T-helper 2 cell treated with Interferon-gamma antibody and Interleukin-4, amounts not matched to agents 100 ng/mL and 5 ng/mL, for 36 hours (primary cell): ENCODE results near the gene GFOD2. TPM values are rescaled to one million over a fixed set of nuclear protein-coding genes. Genes with fewer than 3 reads are reported as not detected.

Experiments used
- intact Hi-C: fragments of 100-400 bp; cut with micrococcal nuclease; formaldehyde crosslinking; loops from one replicate; pipeline ENCODE4 v1.15.1; 2023
- total RNA-seq: library from RNA; stranded (reverse); gene quantifications from 2 replicates; pipeline ENCODE4 v1.2.3, GENCODE V29; 2022

The GFOD2 gene
- total RNA-seq, 1 donor from 2014 or later, result 14.2 TPM

DNA sequence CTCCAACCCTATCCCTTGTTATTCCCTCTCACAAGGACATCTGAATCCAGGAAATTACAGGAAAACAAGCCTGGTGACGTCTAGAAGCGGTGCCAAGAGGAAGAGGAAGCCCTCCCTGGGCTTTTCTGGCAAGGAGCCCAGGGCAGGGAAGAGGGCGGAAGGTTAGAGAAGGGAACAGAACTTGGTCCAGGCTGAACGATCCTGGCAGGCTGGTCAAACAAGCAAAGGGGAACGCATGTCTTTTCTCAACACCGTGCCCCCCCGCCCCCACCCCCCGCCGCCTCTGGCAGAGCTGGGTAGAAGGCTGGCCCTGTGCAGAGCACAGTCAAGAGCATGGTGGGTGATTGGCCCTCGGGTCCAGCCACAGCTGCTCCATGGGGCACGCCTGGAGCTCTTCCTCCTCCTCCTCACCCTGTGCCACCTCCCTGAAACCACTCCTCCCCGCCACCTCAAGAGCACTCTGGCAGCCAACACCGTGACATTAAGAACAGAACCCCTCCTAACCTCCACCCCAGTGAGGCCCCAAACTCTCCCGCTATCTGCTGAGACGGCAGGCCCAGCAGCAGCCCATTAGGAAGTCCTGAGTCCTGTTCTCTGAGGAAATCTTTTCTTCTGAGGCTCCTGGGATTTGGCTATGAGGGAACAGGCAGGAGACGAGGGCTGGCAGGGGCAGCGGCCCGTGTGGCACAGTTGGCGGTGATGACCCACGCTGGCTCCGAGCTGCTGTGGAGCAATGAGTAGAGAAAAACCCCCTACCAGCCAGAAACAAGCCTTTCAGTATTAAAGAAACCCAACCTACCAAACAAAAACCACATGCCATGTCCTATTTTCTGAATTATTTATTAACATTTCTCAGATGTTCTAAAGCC is 45.2 kb downstream of the GFOD2 start:
- intact Hi-C loops, result no loop called here

DNA sequence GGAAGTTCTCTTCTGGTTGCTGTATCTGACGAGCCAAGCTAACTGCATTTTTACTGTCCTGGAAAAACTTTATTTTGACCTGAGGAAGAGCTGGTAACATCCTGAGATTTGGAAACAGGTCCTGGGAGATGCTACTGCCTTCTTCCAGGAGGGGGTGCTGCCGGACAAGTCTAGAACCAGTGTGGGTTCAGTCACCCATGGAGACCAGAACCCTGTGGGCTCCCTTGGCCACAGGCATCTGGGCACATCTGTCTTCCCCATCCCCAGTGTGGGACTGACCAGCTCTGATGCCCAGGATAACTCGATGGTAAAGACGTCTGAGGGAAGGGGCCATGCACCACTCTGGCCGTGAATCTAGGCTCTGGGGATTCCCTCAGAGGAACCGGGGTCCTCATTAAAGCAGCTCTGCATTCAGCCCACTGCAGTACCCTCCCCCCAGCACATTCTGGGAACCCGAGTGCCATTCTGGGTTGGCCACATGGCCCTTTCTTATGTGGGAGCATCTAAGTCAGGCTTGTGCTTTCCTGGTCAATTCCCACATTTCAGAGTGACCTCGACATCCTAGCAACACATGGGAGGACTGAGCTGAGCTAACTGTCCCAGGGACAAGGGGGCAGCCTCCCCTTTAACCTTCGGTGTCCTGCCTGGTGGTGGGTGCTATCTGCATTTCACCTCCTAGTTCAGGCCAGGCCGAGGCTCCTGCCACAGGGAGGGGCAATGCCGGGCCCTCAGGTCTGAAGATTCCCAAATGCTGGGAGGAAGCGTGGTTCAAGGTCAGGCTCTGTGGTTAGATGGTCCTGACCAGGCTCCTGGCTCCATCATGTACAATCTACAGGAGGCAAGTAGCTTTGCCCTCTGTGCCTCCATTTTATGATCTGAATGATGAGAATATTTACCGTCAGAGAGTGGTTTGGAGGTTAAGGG is 46.1 kb downstream of the GFOD2 start:
- intact Hi-C loops, result loop anchor here (1.0 kb wide), 1 partner anchor 255 kb away; no protein-coding TSS in a partner anchor

DNA sequence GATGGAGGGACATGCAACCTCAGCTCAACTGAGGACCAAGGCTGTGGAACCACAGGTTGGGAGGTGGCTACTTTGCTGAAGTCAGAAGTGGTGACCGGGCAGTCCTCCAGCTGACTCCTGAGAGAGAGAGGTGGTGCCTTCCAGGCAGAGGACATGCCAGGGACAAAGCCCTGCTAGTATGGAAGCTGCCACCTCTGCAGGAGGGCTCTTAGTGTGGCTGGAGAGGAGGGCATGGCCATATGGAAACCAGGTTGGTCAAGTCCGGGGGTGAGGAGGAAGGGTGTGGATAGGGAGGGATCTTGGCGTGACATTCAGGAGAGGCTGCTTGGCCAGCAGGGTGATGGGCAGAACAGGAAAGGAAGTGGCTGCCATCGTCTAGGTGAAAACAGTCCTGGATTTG is 46.8 kb downstream of the GFOD2 start:
- intact Hi-C loops, result loop anchor here (1.0 kb wide), 1 partner anchor 256 kb away; no protein-coding TSS in a partner anchor

DNA sequence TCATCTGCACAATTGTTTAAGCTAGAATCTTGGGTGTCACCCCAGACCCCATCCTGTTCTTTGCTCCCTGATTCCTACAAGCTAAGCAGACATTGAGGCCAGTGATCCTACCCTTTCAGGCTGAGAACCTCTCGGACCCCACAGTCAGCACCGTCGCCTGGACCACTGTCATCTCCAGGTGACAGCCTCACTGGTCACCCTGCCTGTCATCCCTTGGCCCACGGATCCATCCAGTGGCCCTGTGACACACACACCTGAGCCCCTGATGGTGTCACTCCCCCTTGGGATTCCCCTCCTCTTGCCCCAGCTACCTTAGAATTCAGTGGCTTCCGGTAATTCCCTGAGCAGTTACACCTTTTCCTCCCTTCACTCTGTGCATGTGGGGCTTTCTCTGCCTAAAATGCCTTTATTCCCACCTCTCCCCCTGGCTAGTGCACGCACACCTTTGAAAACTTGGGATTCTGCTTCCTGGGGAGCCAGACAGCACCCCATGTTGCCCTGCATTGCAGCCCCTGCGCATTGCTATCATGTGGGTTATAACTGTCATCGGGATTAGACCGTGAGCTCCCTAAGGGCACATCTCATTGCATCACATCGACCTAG is 49.5 kb downstream of the GFOD2 start:
- intact Hi-C loops, result loop anchor here (10.0 kb wide), 2 partner anchors 175 to 425 kb away; partner anchors contain the start of genes CENPT, FHOD1, NUTF2 and SLC9A5

DNA sequence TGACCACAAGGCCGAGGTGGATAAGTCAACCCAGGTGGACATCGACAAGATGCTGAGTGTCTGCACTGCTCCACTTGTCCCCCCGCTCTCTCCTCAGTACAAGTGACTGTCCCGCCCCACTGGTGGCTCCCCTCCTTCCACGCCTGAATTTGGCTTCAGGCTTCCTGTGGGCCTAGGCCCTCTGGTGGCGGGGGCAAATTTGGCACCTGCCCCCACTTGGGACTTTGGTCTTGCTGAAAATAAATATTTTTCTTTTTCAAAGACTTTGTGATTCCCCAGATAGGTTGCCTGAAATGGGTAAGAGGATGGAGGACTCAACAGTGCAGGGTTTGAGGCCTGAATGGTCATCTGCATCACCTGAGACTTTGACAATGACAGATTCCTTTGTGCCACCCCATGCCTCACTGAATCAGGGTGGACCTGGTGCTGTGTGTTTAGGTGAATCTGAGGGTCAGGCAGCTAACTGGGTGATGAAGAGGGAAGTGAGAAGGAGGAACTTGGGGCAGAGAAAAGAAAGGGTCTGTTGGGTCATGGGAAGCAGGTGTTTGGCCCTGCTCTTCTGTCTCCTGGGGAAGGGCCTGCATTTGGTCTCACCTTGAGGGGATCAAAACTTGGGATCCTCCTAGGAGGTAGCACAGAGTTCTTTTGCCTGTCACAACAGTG is 50.5 kb downstream of the GFOD2 start:
- intact Hi-C loops, result loop anchor here (1.0 to 10.0 kb wide), 5 partner anchors 8 to 424 kb away; partner anchors contain the start of genes ACD, CENPT, FHOD1 and NUTF2

DNA sequence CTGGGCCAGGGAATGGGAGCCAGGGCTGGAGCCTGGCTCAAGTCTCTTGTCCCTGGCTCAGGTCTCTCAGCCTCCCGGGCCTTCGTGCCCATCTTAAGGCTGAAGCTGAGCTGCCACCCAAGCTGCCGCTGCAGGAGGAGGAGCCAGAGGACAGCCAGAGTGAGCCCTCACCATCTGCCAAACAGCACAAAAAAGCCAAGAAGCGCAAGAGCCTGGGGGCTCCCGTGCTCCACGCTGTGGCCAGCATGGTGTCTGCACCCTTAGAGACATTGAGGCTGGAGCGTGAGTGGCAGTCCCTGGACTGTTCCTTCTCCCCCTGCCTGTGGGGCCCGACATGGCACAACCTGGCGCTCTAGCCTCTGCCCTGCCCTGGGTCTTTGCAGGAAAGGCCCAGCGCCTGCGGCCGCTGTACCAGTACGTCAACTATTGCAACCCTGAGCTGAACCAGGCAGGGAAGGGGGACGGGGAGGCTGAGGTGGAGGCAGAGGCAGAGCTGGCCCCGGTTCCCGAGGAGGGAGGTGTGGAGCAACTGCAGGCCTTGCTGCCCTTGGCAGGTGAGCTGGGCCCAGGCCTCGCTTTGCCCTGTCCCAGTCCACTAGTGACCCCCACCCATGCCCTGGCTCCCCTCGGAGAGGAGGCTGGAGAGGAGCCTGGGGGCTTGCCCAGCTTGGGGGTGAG is 51.2 kb downstream of the GFOD2 start:
- intact Hi-C loops, result loop anchor here (1.0 to 10.0 kb wide), 8 partner anchors 8 to 423 kb away; partner anchors contain the start of genes ACD, CENPT, DDX28 and DUS2

DNA sequence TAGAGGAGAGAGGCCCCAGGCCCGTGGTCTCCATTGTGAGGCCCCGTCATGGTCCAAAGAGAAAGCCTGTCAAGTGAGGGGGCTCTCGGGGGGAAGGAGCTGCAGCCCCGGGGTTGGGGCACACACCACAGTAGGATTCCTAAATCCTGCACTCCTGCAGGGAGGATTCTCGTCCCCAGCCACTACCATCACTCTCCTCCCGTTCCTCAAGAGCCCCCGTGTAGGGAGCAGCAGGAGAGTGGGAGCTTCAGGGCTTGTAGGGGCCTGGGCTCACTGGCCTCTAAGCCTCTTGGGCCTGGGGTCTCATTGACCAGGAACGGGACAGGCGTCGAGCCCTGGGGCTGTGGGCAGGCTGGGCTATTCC is 51.7 kb downstream of the GFOD2 start:
- intact Hi-C loops, result loop anchor here (2.0 to 10.0 kb wide), 5 partner anchors 51 to 423 kb away; partner anchors contain the start of genes CENPT, DDX28, DUS2 and FHOD1

DNA sequence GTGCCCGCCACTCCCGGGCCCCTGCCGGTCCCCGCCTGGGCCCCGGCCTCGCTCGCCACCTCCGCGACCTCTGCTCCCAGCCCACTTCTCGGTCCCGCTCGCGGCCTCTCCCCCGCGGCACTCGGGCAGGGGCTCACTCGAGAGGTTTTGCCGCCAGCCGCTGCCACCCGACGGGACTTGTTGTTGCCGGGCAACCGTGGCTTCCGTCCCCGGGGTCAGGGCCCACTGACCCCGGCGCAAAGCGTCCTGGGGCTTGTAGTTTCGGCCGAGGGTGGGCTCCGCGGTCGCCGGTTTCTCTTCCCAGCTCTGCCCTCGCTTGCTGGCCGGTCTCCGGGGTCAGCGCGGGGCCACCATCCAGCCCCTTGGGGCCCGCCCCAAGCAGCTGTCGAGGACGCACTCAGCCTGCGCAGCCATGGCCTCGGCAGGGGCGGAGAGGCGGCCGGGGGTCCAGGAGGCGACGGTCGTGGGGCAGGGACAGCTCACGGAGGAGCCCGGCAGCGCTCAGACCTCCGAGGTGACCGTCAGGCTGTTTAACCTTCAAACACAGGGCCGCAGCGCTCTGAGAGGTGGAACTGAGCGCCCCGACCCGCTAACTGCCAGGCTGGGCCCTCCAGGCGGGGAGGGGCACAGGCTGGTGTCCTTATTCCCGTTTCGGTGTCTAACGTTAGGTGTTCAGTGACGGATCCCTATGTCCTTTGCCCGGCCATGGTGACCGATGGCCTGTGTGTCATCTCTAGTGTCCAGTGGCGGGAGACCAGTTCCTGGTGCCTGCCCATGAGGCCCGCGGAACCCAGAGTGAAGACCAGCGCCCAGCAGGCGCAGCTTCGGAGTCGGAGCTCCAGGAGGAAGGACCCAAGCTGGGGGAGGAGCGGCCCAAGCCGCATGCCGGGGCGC is 52.3 kb downstream of the GFOD2 start, which contains the start of the genes C16orf86 and ENKD1:
Gene C16orf86, plus strand, starts transcription at position 256 of the 894 bp plus-strand sequence. Its CDS starts 157 bp downstream, at position 413.
Gene ENKD1, minus strand, starts transcription at position 192 of the 894 bp plus-strand sequence. CDS start 308 bp downstream, outside the sequence.
- intact Hi-C loops, result loop anchor here (2.0 to 10.0 kb wide), 5 partner anchors 52 to 422 kb away; partner anchors contain the start of genes CENPT, DDX28, DUS2 and FHOD1

DNA sequence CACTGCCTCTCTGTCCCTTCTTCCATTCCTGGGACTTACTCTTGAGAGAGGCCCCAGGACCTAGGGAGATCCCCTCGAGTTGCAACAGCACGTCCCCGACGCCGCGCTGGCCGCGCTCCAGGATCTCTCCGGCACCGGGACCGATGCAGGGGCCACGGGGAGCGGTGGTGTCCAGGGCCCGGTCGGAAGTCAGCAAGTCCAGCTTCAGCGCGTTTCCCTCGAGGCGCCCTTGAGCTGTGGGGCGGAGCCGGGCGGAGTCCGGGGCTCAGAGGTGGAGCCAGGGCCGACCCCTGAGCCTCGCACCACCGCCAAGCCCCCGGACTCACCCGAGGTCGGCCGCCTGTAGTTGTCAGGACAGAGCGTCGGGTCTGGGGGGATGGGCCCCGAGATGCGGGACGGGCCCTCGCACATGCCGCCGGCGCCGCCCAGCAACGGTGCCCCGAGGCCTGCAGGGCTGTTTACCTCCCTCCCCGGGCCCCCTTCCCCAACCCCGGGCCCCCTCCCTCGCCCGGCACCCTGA is 53.0 kb downstream of the GFOD2 start:
- intact Hi-C loops, result loop anchor here (2.0 to 10.0 kb wide), 5 partner anchors 53 to 421 kb away; partner anchors contain the start of genes CENPT, DDX28, DUS2 and FHOD1

DNA sequence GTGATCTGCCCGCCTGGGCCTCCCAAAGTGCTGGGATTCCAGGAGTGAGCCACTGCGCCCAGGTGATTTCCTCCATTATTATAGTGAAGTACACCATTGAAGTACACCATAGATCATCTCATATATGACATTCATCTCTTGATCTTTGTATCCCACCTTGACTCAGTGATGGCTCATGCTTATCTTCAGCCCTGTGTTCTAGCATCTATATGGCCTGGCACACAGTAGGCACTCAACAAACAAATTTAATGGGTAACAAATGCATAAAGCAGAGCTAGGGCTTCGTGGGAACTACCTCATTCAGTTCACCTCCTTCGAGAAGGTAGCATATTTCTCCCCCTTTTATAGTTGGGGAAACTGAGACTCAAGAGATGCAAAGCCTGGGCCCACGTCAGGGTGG is 53.5 kb downstream of the GFOD2 start:
- intact Hi-C loops, result loop anchor here (10.0 kb wide), 2 partner anchors 179 to 421 kb away; partner anchors contain the start of genes CENPT, FHOD1, NUTF2 and SLC9A5

DNA sequence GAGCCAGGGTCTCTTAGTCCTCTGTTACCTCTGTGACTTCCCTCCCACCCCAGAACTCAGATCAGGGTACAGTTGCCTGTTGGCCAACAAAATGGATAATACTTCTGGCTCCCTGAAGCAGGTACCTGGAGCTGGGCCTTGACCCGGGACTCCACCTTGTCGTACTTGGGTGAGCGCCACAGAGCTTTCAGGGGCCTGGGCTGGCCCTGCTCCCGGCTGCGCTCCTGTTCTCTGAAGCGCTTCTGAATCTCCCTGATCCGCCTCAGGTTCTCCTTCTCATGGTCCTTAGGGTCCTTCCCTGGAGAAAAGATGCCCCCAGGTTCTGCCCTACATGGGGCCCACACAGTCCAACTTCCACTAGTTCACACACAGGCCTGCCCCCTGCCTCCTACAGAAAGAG is 54.2 kb downstream of the GFOD2 start:
- intact Hi-C loops, result loop anchor here (10.0 kb wide), 2 partner anchors 180 to 420 kb away; partner anchors contain the start of genes CENPT, FHOD1, NUTF2 and SLC9A5

DNA sequence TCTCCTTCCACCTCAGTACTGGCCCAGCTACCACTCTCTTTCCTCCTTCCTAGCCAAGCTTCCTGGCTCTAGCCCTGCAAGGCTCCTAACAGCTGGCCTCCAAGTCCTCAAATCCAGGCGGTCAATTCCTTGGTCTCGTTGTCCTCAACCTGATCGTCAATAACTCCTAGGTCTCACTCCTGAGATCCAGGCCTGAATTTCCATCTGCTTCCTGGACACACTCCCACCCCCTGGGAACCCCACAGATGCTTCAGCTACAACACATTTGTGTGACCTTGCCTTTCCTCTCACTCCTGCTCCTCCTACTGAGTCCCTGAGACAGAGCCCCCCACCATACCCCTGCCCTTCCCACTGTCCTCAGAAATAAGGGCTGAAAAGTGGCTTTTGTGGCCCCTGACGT is 54.9 kb downstream of the GFOD2 start:
- intact Hi-C loops, result loop anchor here (10.0 kb wide), 2 partner anchors 181 to 419 kb away; partner anchors contain the start of genes CENPT, FHOD1, NUTF2 and SLC9A5

DNA sequence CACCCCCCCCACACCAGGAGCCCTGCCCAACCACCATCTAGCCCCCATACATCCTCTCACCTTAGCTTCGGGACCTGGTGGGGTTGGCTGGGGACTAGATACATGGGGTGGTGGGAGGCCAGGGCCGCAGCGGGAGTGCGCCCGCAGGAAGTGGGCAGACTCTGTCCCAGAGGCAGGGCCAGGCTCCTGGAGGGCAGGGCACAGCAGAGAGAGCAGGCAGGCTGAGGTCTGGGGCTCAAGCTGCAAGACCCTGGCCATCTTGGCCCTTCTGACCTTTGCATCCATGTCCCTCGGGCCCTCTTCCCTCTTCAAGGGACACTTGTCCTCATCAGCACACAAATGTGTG is 55.3 kb downstream of the GFOD2 start:
- intact Hi-C loops, result loop anchor here (10.0 kb wide), 2 partner anchors 181 to 419 kb away; partner anchors contain the start of genes CENPT, FHOD1, NUTF2 and SLC9A5

DNA sequence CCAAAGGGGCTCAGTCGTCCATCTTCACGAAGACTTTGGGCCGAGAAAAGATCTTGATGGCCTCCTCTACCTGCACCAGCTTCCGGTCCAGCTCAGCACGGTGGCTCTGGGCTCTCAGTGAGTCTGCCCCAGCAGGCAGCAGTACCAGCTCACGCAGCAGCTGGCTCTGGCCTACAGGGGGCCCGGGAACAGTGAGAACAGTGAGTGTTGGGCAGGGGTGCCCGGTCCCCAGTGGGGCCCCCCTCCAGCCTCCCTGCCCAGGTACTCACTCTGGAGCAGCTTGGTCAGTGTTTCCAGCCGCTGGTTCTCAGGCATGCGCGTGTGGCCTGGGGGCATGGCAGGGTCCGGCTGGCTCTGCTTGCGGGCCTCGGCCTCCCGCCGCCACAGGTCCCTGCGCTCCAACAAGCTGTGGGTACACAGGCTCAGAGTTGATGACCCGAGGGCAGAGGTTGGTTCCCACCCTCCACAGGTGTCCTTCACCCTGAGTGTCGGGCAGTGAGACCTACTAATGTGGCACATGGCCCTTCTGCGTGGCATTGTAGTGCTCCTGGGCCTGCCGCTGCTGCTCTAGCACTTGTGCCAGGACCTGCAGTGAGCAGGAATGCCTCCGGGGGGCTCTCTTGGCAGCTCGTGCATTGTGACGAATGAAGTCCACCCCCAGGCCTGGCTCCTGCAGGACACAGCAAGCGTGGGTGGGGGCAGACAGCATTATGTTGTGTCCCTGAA is 55.8 kb downstream of the GFOD2 start:
- intact Hi-C loops, result loop anchor here (10.0 kb wide), 2 partner anchors 181 to 419 kb away; partner anchors contain the start of genes CENPT, FHOD1, NUTF2 and SLC9A5

DNA sequence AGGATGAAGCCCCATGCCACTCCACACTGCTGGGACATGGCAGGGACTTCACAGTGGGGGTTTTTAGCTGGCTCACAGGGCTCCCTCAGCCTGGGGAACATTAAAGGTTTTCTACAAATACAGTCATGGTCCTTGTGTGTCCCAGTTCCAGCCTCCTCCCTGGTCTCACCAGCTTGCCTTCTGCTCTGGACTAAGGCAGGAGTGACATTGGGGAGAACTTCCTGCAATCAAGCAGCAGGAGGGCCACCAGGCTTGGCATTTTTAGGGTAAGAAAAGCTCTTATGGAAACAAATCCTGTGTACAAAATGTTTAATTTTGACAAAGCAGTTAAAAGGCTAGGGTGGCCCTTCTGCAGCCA is 56.5 kb downstream of the GFOD2 start:
- intact Hi-C loops, result loop anchor here (10.0 kb wide), 2 partner anchors 182 to 418 kb away; partner anchors contain the start of genes CENPT, FHOD1, NUTF2 and SLC9A5

DNA sequence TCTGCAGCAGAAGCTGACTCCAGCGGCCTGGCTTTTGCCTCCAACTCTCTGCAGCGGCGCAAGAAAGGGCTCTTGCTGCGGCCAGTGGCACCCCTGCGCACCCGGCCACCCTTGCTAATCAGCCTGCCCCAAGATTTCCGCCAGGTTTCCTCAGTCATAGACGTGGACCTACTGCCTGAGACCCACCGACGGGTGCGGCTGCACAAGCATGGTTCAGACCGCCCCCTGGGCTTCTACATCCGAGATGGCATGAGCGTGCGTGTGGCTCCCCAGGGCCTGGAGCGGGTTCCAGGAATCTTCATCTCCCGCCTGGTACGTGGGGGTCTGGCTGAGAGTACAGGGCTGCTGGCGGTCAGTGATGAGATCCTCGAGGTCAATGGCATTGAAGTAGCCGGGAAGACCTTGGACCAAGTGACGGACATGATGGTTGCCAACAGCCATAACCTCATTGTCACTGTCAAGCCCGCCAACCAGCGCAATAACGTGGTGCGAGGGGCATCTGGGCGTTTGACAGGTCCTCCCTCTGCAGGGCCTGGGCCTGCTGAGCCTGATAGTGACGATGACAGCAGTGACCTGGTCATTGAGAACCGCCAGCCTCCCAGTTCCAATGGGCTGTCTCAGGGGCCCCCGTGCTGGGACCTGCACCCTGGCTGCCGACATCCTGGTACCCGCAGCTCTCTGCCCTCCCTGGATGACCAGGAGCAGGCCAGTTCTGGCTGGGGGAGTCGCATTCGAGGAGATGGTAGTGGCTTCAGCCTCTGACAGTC is 57.0 kb downstream of the GFOD2 start:
- intact Hi-C loops, result loop anchor here (2.0 to 10.0 kb wide), 3 partner anchors 17 to 417 kb away; partner anchors contain the start of genes CARMIL2, CENPT, FHOD1 and NUTF2
